Measurements from ENCODE around the gene RGS6.

Gene RGS6

GRCh38 chr14:72418806-72419205 is 486.6 kb downstream of the RGS6 start:
- Histone ChIP-seq H3K36me3 (ENCODE audit: insufficient read depth, low read length) (no peaks in the 10 kb centered on the region), H3K9me2 (ENCODE audit: low read depth, low read length) (no peaks in the 10 kb centered on the region), H3K9ac (ENCODE audit: low read length) (no peak overlapping the region), H3K4me3 (ENCODE audit: low read depth, low read length, poor library complexity, severe bottlenecking) (no peak overlapping the region), H3F3A (ENCODE audit: insufficient read depth, low read length) (no peaks in the 10 kb centered on the region), H3K27ac (ENCODE audit: low read depth, low read length, poor library complexity, severe bottlenecking) (no peak overlapping the region), H3K9me3 (ENCODE audit: low read length) (no peaks in the 10 kb centered on the region), H3K4me1 (ENCODE audit: insufficient read depth, low read length, severe bottlenecking) (no peaks in the 10 kb centered on the region), H3K79me2 (ENCODE audit: insufficient read depth, low read length) (no peaks in the 10 kb centered on the region), H3K27me3 (ENCODE audit: insufficient read depth, low read length) (no peaks in the 10 kb centered on the region), H2AFZ (ENCODE audit: low read length) (no peak overlapping the region), H4K20me1 (ENCODE audit: insufficient read depth, low read length) (no peaks in the 10 kb centered on the region), H3K4me2 (ENCODE audit: low read length) (no peak overlapping the region)
- no peak for TF ChIP-seq EZH2 (IDR thresholded peaks at IDR 0.05; ENCODE audit: borderline replicate concordance, low read length)
- TF ChIP-seq, protein P1, sequence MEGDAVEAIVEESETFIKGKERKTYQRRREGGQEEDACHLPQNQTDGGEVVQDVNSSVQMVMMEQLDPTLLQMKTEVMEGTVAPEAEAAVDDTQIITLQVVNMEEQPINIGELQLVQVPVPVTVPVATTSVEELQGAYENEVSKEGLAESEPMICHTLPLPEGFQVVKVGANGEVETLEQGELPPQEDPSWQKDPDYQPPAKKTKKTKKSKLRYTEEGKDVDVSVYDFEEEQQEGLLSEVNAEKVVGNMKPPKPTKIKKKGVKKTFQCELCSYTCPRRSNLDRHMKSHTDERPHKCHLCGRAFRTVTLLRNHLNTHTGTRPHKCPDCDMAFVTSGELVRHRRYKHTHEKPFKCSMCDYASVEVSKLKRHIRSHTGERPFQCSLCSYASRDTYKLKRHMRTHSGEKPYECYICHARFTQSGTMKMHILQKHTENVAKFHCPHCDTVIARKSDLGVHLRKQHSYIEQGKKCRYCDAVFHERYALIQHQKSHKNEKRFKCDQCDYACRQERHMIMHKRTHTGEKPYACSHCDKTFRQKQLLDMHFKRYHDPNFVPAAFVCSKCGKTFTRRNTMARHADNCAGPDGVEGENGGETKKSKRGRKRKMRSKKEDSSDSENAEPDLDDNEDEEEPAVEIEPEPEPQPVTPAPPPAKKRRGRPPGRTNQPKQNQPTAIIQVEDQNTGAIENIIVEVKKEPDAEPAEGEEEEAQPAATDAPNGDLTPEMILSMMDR (IDR thresholded peaks at IDR 0.05; ENCODE audit: low read length) = no peak

- Histone ChIP-seq H3K27ac (ENCODE audit: low read depth, low read length, poor library complexity, severe bottlenecking) (no peak overlapping the region), H3K9me2 (ENCODE audit: low read depth, low read length) (no peaks in the 10 kb centered on the region), H3K9me3 (ENCODE audit: low read length) (no peaks in the 10 kb centered on the region), H3K4me3 (ENCODE audit: low read depth, low read length, poor library complexity, severe bottlenecking) (no peak overlapping the region), H3K27me3 (ENCODE audit: insufficient read depth, low read length) (no peaks in the 10 kb centered on the region), H3K4me1 (ENCODE audit: insufficient read depth, low read length, severe bottlenecking) (no peaks in the 10 kb centered on the region), H2AFZ (ENCODE audit: low read length) (no peak overlapping the region), H3K79me2 (ENCODE audit: insufficient read depth, low read length) (no peaks in the 10 kb centered on the region), H4K20me1 (ENCODE audit: insufficient read depth, low read length) (no peaks in the 10 kb centered on the region), H3K36me3 (ENCODE audit: insufficient read depth, low read length) (no peaks in the 10 kb centered on the region), H3K4me2 (ENCODE audit: low read length) (no peak overlapping the region), H3F3A (ENCODE audit: insufficient read depth, low read length) (no peaks in the 10 kb centered on the region), H3K9ac (ENCODE audit: low read length) (no peak overlapping the region)
- TF ChIP-seq, protein P1 (IDR thresholded peaks at IDR 0.05; ENCODE audit: low read length) = no peak
- TF ChIP-seq EZH2 (IDR thresholded peaks at IDR 0.05; ENCODE audit: borderline replicate concordance, low read length) = no peak
Measured at GRCh38 chr14:72419226-72419775, 487.1 kb downstream of the RGS6 start.

- Histone ChIP-seq H3K27ac (ENCODE audit: low read depth, low read length, poor library complexity, severe bottlenecking) (no peak overlapping the region), H3K9ac (ENCODE audit: low read length) (no peak overlapping the region), H4K20me1 (ENCODE audit: insufficient read depth, low read length) (no peaks in the 10 kb centered on the region), H3K36me3 (ENCODE audit: insufficient read depth, low read length) (no peaks in the 10 kb centered on the region), H2AFZ (ENCODE audit: low read length) (no peak overlapping the region), H3K9me2 (ENCODE audit: low read depth, low read length) (no peaks in the 10 kb centered on the region), H3K4me3 (ENCODE audit: low read depth, low read length, poor library complexity, severe bottlenecking) (no peak overlapping the region), H3K9me3 (ENCODE audit: low read length) (no peaks in the 10 kb centered on the region), H3F3A (ENCODE audit: insufficient read depth, low read length) (no peaks in the 10 kb centered on the region), H3K4me2 (ENCODE audit: low read length) (no peak overlapping the region), H3K79me2 (ENCODE audit: insufficient read depth, low read length) (no peaks in the 10 kb centered on the region), H3K27me3 (ENCODE audit: insufficient read depth, low read length) (no peaks in the 10 kb centered on the region), H3K4me1 (ENCODE audit: insufficient read depth, low read length, severe bottlenecking) (no peaks in the 10 kb centered on the region)
- TF ChIP-seq EZH2 (IDR thresholded peaks at IDR 0.05; ENCODE audit: borderline replicate concordance, low read length) = no peak
- TF ChIP-seq, protein P1 (IDR thresholded peaks at IDR 0.05; ENCODE audit: low read length) = peak; percentile 98
Measured at GRCh38 chr14:72420749-72421474, 488.7 kb downstream of the RGS6 start.

Measured in OCI-LY1 (cell line).